ENCODE results near the gene RPL37A. TPM values are rescaled to one million over a fixed set of nuclear protein-coding genes. Genes with fewer than 3 reads are reported as not detected.

RPL37A gene
- 1,000 to 10,000 TPM; 1,101 to 2,003 (median 1,461) TPM for total RNA-seq

DNA sequence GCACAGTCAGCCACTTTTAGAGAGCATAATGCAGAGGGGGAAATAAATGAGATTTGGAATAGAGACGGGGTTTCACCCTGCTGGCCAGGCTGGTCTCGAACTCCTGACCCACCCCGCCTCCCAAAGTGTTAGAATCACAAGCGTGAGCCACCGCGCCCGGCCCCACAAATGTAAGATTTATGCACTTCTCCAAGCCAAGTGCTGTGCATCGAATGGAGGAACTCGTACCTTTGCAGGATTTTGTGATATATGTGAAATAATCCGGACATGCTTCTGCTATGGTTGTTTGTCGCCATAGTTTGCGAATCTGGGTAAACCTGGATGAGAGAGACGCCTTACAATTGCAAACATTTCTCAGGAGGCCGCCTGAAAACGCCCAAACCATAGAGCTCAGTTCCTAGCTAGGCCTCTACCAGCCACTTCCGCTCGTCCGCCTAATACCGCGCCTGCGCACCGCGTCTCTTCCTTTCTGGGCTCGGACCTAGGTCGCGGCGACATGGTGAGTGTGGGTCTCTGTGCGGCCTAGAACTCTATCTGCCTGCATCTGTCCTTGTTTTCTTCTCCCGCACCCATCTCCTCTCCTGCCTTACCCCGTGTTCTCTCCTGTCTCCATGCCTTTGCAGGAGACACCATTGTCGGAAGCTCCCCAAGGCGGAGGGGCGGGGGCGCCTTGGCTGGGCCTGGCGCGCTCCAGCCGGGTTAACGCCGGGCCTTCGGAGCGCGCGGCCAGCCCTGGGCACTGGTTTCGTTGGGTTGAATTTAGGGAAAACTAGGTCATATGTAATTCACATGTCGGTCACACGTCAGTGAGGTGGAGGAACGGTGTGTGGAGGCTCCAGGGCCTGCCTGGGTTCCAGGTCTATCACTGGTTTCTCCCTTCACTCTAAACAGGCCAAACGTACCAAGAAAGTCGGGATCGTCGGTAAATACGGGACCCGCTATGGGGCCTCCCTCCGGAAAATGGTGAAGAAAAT lies at the start of gene RPL37A:
Gene RPL37A, plus strand, starts transcription at position 466 of the 974 bp plus-strand sequence. Its CDS starts 31 bp downstream, at position 497.
- TF ChIP-seq CTCF (IDR thresholded peaks at IDR 0.05; ENCODE audit: low read depth), result no peak

DNA sequence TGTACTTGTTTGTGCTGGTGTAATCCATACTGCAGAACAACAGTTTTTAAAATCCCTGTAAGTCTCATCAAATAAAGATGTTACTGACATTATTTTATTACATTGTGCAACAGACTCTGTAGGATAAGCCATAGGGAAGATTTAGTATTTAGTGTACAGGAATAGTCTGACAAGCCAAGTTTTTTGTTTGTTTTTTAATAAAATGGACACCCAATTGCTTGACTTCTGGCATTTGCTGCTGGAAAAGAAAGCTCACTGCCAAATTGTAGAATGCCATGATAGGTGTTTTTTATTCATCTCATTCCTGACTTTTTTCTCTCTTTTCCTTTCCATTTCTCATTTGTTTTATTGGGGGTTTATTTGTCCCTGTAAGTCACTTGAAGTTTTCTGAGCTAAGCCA lies 48.3 kb upstream of the RPL37A start:
- TF ChIP-seq CTCF (IDR thresholded peaks at IDR 0.05; ENCODE audit: low read depth), result no peak

GRCh38 chr2:216450784-216451183 lies 47.9 kb upstream of the RPL37A start:
- TF ChIP-seq CTCF (IDR thresholded peaks at IDR 0.05; ENCODE audit: low read depth), result no peak

DNA sequence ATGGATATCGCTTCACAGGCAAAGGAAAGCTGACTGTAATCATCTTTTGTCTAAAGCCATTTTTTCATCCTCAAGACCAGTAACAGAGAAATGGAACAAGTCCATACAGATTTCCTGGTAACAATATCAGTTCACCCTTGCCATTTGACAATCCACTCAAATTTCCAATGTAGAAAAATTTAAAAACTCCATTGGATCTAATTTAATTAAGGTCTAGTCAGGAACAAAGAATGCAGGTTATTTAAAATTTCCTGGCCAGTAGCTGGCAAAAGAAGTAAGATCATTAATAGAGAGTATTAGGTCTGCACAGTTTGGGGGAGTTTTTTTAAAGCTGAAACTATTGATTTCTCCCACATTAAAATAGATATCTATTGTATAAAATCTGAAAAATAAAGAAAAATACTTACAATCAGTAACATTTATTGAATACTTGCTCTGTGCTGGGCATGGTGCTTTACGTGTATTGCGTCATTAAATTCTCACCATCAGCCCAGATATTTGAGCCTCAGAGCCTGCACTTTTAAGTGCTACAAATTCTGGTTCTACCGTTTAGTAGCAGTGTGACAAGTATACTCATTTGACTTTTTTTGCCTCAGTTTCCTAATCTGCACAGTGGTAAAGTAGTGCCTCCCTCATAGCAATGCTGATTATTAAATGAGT lies 44.6 kb upstream of the RPL37A start:
- TF ChIP-seq CTCF (IDR thresholded peaks at IDR 0.05; ENCODE audit: low read depth), result no peak

DNA sequence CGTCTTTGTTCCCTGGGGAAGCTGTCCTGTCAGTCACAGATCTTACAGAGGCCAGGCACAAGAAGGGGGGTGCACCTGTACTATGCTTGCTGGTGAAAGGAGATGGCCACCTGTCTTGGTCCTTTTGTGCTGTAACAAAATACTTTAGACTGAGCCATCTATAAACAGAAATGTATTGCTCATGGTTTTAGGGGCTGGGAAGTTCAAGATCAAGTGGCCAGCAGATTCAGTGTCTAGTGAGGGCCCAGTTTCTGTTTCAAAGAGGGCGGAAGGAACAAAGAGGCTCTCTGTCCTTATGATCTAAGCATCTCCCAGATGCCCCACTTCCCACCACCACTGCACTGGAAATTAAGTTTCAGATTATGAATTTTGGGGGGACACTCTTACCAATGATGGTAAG lies 35.5 kb upstream of the RPL37A start:
- TF ChIP-seq CTCF (IDR thresholded peaks at IDR 0.05; ENCODE audit: low read depth), result no peak

GRCh38 chr2:216464104-216464720 lies 34.4 kb upstream of the RPL37A start:
- TF ChIP-seq CTCF (IDR thresholded peaks at IDR 0.05; ENCODE audit: low read depth), result no peak

Measured in subcutaneous adipose tissue (tissue), 4 donors.